ENCODE measurements around the gene RBMS1. TPM values are rescaled to one million over a fixed set of nuclear protein-coding genes. Genes with fewer than 3 reads are reported as not detected.

Gene RBMS1
- total and polyA plus RNA-seq, 5 donors from 2014 or later: 27.9 to 58.4 (median 33.5) TPM

GRCh38 chr2:160532388-160532787, 38.8 kb upstream of the RBMS1 start:
- no peaks in the 10 kb centered on the region for H3K4me1 ChIP-seq (ENCODE audit: control insufficient read depth, insufficient read depth, low read length, poor library complexity, severe bottlenecking)
- no peaks in the 10 kb centered on the region for H3K36me3 ChIP-seq (ENCODE audit: control insufficient read depth, insufficient read depth, low read length)
- H3K4me3 ChIP-seq (ENCODE audit: low read depth, low read length): no peak overlapping the region
- no peaks in the 10 kb centered on the region for H3K9me3 ChIP-seq (ENCODE audit: control insufficient read depth in 2 of 2, low read length in 2 of 2)
- no peak overlapping the region for H3K27ac ChIP-seq (ENCODE audit: insufficient read depth, low read length, poor library complexity, severe bottlenecking)
- no peaks in the 10 kb centered on the region for H3K27me3 Mint-ChIP-seq
- H3K36me3 Mint-ChIP-seq: no peaks in the 10 kb centered on the region
- no peak overlapping the region for H3K4me3 Mint-ChIP-seq
- H3K27me3 ChIP-seq (ENCODE audit: control insufficient read depth, insufficient read depth, low read length): peaks cover 3% of the 10 kb centered on the region
- DNase-seq (no peak), ATAC-seq (ENCODE audit: low read depth in 2 of 2) (no peak)
- no peak overlapping the region for H3K27ac Mint-ChIP-seq
- peaks cover 0 to 3% (median 0%) of the 10 kb centered on the region in 4 donors for H3K4me1 Mint-ChIP-seq
- H3K9me3 Mint-ChIP-seq: peaks cover 0 to 3% (median 0%) of the 10 kb centered on the region in 7 donors

- Mint-ChIP-seq H3K4me1 (no peaks in the 10 kb centered on the region), H3K9me3 (no peaks in the 10 kb centered on the region), H3K4me3 (no peak overlapping the region), H3K36me3 (no peaks in the 10 kb centered on the region), H3K27me3 (peaks cover 4% of the 10 kb centered on the region), H3K27ac (no peak overlapping the region)
- Histone ChIP-seq H3K27me3 (ENCODE audit: control insufficient read depth, insufficient read depth, low read length) (peaks cover 2% of the 10 kb centered on the region), H3K36me3 (ENCODE audit: control insufficient read depth, insufficient read depth, low read length) (no peaks in the 10 kb centered on the region), H3K4me1 (ENCODE audit: control insufficient read depth, insufficient read depth, low read length, poor library complexity, severe bottlenecking) (no peaks in the 10 kb centered on the region), H3K27ac (ENCODE audit: insufficient read depth, low read length, poor library complexity, severe bottlenecking) (no peak overlapping the region), H3K4me3 (ENCODE audit: low read depth, low read length) (no peak overlapping the region), H3K9me3 (ENCODE audit: control insufficient read depth in 2 of 2, low read length in 2 of 2) (no peaks in the 10 kb centered on the region)
- no peak for DNase-seq
- ATAC-seq (ENCODE audit: low read depth in 2 of 2): no peak
Measured at GRCh38 chr2:160522951-160523710, 29.5 kb upstream of the RBMS1 start.

- Histone ChIP-seq H3K9me3 (ENCODE audit: control insufficient read depth in 2 of 2, low read length in 2 of 2) (no peaks in the 10 kb centered on the region), H3K4me3 (ENCODE audit: low read depth, low read length) (no peak overlapping the region), H3K36me3 (ENCODE audit: control insufficient read depth, insufficient read depth, low read length) (no peaks in the 10 kb centered on the region), H3K4me1 (ENCODE audit: control insufficient read depth, insufficient read depth, low read length, poor library complexity, severe bottlenecking) (no peaks in the 10 kb centered on the region), H3K27me3 (ENCODE audit: control insufficient read depth, insufficient read depth, low read length) (peaks cover 2% of the 10 kb centered on the region), H3K27ac (ENCODE audit: insufficient read depth, low read length, poor library complexity, severe bottlenecking) (no peak overlapping the region)
- ATAC-seq (ENCODE audit: low read depth in 2 of 2) (no peak), DNase-seq (no peak)
- no peaks in the 10 kb centered on the region for H3K27me3 Mint-ChIP-seq
- H3K4me3 Mint-ChIP-seq: no peak overlapping the region
- no peaks in the 10 kb centered on the region for H3K36me3 Mint-ChIP-seq
- H3K9me3 Mint-ChIP-seq: peaks cover 0 to 2% (median 0%) of the 10 kb centered on the region in 7 donors
- peaks cover 0 to 8% (median 4%) of the 10 kb centered on the region in 4 donors for H3K4me1 Mint-ChIP-seq
- no peak overlapping the region for H3K27ac Mint-ChIP-seq
Measured at GRCh38 chr2:160517731-160518130, 24.1 kb upstream of the RBMS1 start.

GRCh38 chr2:160516547-160517365, 23.1 kb upstream of the RBMS1 start:
- peaks cover 0 to 8% (median 4%) of the 10 kb centered on the region in 4 donors for H3K4me1 Mint-ChIP-seq

GRCh38 chr2:160515120-160515519, 21.5 kb upstream of the RBMS1 start:
- ATAC-seq (ENCODE audit: low read depth in 2 of 2) (no peak), DNase-seq (no peak)
- Histone ChIP-seq H3K27me3 (ENCODE audit: control insufficient read depth, insufficient read depth, low read length) (peaks cover 2% of the 10 kb centered on the region), H3K9me3 (ENCODE audit: control insufficient read depth in 2 of 2, low read length in 2 of 2) (no peaks in the 10 kb centered on the region), H3K36me3 (ENCODE audit: control insufficient read depth, insufficient read depth, low read length) (no peaks in the 10 kb centered on the region), H3K4me1 (ENCODE audit: control insufficient read depth, insufficient read depth, low read length, poor library complexity, severe bottlenecking) (no peaks in the 10 kb centered on the region), H3K27ac (ENCODE audit: insufficient read depth, low read length, poor library complexity, severe bottlenecking) (no peak overlapping the region), H3K4me3 (ENCODE audit: low read depth, low read length) (no peak overlapping the region)
- H3K36me3 Mint-ChIP-seq: no peaks in the 10 kb centered on the region
- peak overlapping the region in 1 of 3 donors; percentile 16 for H3K27ac Mint-ChIP-seq
- H3K4me3 Mint-ChIP-seq: peak overlapping the region in 1 of 4 donors; percentile 83
- H3K4me1 Mint-ChIP-seq: peaks cover 0 to 8% (median 4%) of the 10 kb centered on the region in 4 donors
- no peaks in the 10 kb centered on the region for H3K27me3 Mint-ChIP-seq
- H3K9me3 Mint-ChIP-seq: peaks cover 0 to 2% (median 0%) of the 10 kb centered on the region in 7 donors

More at GRCh38 chr2:160516547-160517365, 23.1 kb upstream of the RBMS1 start:
- DNase-seq: peak in 1 of 3 donors; percentile 19
- Mint-ChIP-seq H3K4me3 (no peak overlapping the region), H3K27me3 (no peaks in the 10 kb centered on the region), H3K36me3 (no peaks in the 10 kb centered on the region), H3K9me3 (peaks cover 0 to 2% (median 0%) of the 10 kb centered on the region in 7 donors), H3K27ac (no peak overlapping the region)
- Histone ChIP-seq H3K4me3 (ENCODE audit: low read depth, low read length) (no peak overlapping the region), H3K4me1 (ENCODE audit: control insufficient read depth, insufficient read depth, low read length, poor library complexity, severe bottlenecking) (no peaks in the 10 kb centered on the region), H3K36me3 (ENCODE audit: control insufficient read depth, insufficient read depth, low read length) (no peaks in the 10 kb centered on the region), H3K9me3 (ENCODE audit: control insufficient read depth in 2 of 2, low read length in 2 of 2) (no peaks in the 10 kb centered on the region), H3K27ac (ENCODE audit: insufficient read depth, low read length, poor library complexity, severe bottlenecking) (no peak overlapping the region), H3K27me3 (ENCODE audit: control insufficient read depth, insufficient read depth, low read length) (peaks cover 2% of the 10 kb centered on the region)
- ATAC-seq (ENCODE audit: low read depth in 2 of 2): peak in 1 of 2 donors; percentile 8

DNA sequence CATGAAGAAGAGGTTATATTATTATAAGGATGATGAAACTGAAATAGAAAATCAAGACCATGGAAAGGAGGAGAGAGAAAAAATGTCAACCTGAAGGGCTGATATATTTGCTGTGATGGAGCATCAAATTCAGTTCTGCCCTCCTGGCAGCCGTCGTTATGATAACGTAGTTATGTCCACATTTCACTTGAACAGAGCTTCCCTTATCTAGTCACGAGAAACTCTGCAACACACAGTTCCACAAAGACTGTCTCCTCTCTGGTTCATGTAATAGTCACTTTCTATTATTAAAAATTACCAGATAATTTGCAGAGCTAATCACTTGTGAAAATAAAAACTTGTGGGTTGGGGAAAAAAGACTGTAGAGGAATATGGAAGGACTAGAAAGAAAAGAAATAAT, 19.5 kb upstream of the RBMS1 start:
- no peak overlapping the region for H3K27ac ChIP-seq (ENCODE audit: insufficient read depth, low read length, poor library complexity, severe bottlenecking)
- Mint-ChIP-seq H3K9me3 (peaks cover 0 to 2% (median 0%) of the 10 kb centered on the region in 7 donors), H3K4me1 (peaks cover 0 to 8% (median 4%) of the 10 kb centered on the region in 4 donors), H3K36me3 (no peaks in the 10 kb centered on the region), H3K4me3 (no peak overlapping the region), H3K27me3 (no peaks in the 10 kb centered on the region), H3K27ac (no peak overlapping the region)
- no peak overlapping the region for H3K4me3 ChIP-seq (ENCODE audit: low read depth, low read length)
- no peak for ATAC-seq (ENCODE audit: low read depth in 2 of 2)
- DNase-seq: no peak
- no peaks in the 10 kb centered on the region for H3K27me3 ChIP-seq (ENCODE audit: control insufficient read depth, insufficient read depth, low read length)
- no peaks in the 10 kb centered on the region for H3K4me1 ChIP-seq (ENCODE audit: control insufficient read depth, insufficient read depth, low read length, poor library complexity, severe bottlenecking)
- no peaks in the 10 kb centered on the region for H3K36me3 ChIP-seq (ENCODE audit: control insufficient read depth, insufficient read depth, low read length)
- no peaks in the 10 kb centered on the region for H3K9me3 ChIP-seq (ENCODE audit: control insufficient read depth in 2 of 2, low read length in 2 of 2)

DNA sequence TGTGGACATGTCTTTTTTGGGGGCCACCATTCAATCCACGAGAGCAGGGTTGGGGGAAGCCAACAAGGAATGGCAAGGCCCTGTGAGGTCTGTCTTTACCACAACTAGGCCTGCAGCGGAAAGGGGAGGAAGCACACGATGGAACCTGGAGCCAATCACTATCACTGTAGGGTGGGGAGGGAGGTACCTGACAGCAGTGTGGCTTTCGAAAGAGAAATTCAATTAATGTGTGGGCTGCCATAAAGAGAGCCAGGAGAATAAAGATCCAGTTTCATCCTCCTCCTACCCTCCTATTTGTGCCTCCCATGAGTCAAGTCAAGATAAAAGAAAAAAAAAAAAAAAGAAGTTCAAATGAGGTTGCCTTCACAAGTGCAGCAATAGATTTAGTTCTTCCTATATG, 18.9 kb upstream of the RBMS1 start:
- peaks cover 1 to 8% (median 3%) of the 10 kb centered on the region in 4 donors for H3K4me1 Mint-ChIP-seq
- ATAC-seq (ENCODE audit: low read depth in 2 of 2) (no peak), DNase-seq (no peak)
- no peak overlapping the region for H3K4me3 Mint-ChIP-seq
- Histone ChIP-seq H3K27me3 (ENCODE audit: control insufficient read depth, insufficient read depth, low read length) (no peaks in the 10 kb centered on the region), H3K27ac (ENCODE audit: insufficient read depth, low read length, poor library complexity, severe bottlenecking) (no peak overlapping the region), H3K4me3 (ENCODE audit: low read depth, low read length) (no peak overlapping the region), H3K9me3 (ENCODE audit: control insufficient read depth in 2 of 2, low read length in 2 of 2) (no peaks in the 10 kb centered on the region), H3K36me3 (ENCODE audit: control insufficient read depth, insufficient read depth, low read length) (no peaks in the 10 kb centered on the region), H3K4me1 (ENCODE audit: control insufficient read depth, insufficient read depth, low read length, poor library complexity, severe bottlenecking) (no peaks in the 10 kb centered on the region)
- H3K9me3 Mint-ChIP-seq: peaks cover 0 to 2% (median 0%) of the 10 kb centered on the region in 7 donors
- H3K36me3 Mint-ChIP-seq: no peaks in the 10 kb centered on the region
- H3K27me3 Mint-ChIP-seq: no peaks in the 10 kb centered on the region
- H3K27ac Mint-ChIP-seq: no peak overlapping the region
